Measurements from ENCODE around the gene SBNO2.

Gene SBNO2

DNA sequence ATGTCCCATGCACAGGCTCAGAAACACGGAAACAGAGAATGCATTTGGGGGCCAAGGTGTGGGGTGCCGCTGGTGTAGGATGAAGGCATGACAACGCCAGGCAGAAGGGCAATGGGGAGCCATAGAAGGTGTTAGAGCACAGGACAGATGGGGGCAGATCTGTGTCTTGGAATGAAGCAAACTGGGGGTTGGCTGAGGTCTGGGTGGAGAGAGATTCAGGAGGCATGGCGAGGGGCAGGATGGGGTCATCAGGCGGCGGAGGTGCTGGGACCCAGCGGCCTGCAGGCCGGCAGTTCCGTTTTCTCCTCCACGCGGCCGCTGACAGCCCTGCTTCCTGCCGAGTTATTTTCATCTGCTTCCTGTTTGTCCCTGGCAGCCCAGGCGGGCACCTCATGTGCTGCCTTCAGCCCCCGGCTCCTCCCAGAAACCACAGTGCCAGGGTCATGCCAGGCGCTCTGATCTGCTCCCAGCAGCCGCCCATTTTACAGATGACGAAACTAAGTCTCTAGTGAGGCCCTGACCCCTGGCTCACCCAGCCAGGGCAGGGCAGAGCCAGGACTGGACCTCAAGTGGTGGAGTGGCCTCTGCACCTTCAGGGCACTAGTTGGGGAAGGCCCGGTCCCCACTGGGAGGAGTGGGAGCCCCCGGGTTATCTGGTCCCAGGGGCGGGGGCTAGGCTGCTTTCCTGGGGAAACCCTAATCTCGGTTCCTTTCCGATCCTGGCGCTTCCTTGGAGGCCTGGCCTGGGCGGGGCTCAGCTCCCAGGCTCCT is 104.9 kb downstream of the SBNO2 start:
- FAIRE-seq, result no peak

DNA sequence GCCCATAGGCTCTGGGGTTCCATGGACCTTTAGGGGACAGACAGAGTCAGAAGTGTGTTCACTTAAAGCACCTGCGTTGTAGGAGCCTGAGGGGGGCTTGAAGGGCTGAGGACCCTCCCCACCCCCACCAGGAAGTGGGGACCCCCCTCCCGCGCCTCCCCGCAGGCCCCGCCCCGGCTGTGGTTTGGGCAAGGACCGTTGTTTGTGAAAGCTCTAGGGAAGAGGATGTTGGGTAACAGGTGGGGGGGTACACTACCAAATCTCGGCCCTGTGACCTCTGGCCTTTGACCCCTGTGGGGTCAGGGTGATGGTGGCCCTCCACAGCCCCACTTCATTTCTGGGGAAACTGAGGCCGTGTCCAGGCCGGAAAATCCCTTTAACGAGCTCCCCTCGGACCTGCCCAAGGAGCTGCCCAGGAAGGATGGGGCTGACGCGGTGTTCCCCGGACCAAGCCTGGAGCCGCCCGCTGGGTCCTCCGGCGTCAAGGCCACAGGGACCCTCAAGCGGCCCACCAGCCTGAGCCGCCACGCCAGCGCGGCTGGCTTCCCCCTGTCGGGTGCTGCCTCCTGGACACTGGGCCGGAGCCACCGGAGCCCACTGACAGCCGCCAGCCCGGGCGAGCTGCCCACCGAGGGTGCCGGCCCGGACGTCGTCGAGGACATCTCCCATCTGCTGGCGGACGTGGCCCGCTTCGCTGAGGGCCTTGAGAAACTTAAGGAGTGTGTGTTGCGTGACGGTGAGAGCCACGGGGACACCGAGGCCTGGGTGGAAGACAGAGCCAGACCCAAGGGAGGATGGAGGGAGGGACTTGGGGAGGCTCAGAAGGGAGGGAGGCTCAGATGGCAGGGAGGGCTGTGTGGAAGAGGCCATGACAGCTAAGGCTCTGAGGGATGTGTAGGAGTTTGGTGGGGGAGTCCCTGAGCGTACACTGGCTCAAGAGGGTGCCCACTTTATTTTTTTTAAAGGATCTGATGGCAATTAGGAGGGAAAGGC is 105.8 kb downstream of the SBNO2 start:
- no peak for FAIRE-seq

DNA sequence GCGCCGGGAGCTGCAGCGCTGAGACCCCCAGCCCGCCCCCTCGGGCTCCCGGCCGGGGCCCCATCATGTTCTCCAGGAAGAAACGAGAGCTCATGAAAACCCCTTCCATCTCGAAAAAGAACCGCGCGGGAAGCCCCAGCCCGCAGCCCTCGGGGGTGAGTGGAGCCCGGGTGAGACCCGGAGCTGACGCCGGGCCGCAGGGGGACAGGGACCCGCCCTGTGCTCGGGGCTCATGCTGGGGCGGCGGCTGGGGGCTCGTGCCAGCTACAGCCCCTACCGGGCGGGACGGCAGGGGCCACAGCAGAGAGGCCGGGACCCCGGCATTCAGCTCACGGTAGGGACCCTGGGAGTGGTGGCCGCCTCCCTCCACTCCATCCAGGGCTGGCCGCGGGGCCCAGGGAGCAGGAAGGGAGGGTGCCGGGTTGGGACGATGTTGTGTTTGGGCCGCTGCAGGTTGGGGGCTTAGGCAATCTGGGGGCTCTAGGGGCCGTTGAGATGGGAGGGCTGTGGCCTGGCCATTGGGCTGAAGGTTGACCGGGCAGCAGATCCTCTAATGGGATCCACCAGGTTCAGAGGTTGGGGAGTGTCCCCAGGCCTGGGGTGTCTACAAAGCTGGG is 106.6 kb downstream of the SBNO2 start:
- FAIRE-seq, result no peak

DNA sequence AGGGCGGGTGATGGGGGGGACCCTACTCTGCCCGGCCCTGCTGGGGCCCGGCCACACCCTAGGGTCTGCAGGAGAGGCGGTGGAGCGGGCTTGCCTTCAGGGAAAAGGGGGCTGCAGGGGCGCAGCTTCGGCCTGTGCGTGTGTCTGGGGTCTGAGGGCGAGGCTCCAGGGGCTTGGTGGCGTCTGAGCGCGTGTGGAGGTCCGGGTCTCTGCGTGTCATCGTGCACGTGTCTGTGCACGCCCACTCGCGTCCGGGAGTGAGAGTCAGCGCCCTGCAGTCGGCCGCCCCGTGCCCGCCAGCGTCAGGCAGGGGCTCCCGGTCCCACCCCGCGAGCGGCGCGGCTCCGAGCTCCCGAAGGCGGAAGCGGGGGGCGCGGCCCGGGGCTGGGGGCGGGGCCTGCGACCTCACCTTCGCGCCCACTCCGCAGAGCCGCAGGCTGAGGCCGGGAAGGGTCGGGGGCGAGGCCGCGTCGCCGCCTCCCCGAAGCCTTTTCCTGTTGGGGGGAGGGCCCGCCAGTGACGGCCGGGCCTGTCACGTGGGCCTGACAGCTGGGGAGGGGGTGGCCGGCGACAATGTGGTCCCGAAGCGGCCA is 107.2 kb downstream of the SBNO2 start, which contains the start of gene ARHGAP45:
TSS of gene ARHGAP45 (plus strand) at position 420 of the 593 bp plus-strand sequence. CDS start 239 bp downstream, outside the sequence.
- no peak for FAIRE-seq

DNA sequence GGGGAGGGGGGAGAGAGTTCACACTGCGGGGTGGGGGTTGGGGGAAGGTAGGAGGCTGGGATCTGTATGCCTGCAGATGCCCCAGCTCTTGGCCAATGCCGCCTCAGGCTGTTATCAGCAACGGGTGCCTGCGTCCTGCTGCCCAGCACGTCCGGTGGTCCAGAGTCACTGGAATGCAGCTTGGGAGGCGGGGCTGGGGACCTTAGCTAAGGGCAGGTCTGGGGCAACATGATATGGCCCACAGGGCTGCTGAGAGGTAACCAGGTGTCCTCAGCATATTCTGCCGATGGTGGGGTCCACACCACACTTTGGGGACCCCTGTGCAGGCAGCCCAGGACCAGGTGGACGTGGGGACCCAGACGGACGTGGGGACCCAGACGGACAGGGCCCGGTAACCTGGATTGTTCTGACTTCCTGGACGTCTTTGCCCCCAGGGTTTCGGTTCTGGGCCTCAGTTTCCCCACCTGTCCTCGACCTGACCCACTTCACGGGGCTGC is 107.8 kb downstream of the SBNO2 start:
- FAIRE-seq, result no peak

DNA sequence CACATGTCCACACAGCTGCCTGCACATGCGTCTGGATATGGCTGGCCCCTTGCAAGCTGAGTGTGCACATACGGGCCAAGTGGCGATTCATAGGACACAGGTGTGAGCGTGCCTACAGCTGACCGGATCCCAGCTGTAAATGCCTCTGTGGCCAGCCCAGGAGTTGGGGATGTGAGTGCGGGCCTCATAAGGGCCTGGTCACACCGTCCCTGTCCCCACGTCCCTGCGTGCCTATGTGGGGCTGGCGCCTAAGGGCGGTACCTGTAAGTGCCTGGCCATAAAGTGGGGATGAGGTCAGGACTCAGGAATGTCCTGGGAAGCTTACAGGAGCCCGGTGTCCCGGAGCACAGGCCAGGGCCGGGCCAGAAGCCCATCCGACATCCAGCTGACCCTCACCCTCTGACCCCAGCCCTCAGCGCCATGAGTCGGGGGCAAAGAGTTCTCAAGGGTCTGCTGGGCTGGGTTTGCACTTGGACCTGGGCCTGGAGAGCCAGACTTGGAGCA is 108.4 kb downstream of the SBNO2 start:
- no peak for FAIRE-seq

DNA sequence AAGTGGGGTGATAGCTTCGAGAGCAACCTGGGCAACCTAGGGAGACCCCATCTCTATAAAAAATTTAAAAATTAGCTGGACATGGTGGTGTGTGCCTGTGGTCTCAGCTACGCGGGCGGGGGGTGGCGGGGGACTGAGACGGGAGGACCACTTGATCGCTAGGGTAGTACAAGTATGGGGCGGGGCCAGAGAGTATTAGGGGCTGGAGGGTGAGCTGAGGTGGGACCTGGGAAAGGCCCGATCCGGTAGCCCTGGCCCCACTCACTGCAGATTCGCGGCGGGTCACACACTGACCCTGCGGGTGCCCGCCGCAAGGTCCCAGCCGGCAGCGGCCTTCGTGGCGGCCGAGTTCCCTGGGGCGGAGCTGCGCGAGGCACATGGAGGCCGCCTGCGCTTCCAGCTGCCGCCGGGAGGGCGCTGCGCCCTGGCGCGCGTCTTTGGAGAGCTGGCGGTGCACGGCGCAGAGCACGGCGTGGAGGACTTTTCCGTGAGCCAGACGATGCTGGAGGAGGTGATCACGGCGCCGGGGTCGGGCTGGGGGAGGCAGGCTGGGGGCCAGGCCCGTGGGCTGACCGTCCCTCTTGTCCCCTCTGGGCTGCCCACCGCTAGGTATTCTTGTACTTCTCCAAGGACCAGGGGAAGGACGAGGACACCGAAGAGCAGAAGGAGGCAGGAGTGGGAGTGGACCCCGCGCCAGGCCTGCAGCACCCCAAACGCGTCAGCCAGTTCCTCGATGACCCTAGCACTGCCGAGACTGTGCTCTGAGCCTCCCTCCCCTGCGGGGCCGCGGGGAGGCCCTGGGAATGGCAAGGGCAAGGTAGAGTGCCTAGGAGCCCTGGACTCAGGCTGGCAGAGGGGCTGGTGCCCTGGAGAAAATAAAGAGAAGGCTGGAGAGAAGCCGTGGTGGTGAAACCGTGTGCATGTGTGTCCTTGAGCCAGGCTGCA is 109.1 kb downstream of the SBNO2 start:
- no peak for FAIRE-seq

DNA sequence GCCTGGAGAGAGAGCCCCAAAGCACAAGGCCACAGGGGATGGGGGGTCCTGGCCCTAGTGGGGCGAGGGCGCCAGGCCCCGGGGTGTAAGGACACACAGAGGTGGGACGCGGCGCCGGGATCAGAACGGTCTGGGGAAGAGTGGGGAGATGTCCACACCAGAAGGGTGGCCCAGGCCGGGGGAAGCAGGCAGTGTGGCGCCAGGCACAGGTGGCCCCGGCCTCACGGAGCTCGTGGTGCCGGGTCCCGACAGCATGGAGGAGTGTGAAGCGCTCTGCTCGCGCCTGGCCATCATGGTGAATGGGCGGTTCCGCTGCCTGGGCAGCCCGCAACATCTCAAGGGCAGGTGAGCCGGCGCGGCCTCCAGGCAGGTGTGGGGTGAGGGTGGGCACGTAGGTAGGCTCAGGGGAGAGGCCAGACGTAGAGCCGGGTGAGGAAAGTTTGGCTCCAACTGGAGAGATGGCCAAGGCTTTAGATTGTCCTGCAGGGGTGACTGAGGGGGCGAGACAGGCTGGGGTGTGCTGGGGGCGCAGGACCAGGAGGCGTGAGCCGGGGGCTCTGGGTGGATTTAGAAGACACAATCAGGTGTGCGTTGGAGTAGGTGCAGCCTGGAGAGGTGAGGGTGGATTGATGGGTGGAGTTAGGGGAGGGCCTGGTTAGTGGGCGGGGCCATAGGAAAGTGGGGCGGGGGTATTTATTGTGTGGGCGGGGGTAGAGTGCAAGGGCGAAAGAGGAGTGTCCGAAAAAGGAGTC is 110.0 kb downstream of the SBNO2 start:
- no peak for FAIRE-seq

DNA sequence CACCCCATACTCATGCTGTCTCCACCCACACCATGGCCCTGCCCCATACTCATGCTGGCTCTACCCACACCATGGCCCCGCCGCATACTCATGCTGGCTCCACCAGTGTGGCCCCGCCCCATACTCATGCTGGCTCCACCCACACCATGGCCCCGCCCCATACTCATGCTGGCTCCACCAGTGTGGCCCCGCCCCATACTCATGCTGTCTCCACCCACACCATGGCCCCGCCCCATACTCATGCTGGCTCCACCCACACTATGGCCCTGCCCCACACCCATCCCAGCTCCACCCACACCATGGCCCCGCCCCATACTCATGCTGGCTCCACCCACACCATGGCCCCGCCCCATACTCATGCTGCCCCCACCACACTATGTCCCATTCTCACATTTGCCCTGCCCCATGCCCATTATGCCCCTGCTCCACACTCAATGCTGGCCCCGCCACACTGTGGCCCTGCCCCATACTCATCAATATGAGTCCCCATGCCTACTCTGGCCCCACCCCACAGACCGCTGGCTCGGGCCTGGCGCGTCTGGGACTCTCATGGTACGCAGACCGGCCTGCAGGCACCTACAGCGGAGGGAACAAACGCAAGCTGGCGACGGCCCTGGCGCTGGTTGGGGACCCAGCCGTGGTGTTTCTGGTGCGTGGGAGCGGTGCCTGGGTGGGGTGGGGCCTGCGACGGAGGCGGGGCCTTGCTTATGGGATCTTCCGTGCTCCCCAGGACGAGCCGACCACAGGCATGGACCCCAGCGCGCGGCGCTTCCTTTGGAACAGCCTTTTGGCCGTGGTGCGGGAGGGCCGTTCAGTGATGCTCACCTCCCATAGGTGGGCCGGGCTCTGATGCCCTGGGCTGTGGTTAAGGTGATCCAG is 110.8 kb downstream of the SBNO2 start:
- FAIRE-seq, result no peak

DNA sequence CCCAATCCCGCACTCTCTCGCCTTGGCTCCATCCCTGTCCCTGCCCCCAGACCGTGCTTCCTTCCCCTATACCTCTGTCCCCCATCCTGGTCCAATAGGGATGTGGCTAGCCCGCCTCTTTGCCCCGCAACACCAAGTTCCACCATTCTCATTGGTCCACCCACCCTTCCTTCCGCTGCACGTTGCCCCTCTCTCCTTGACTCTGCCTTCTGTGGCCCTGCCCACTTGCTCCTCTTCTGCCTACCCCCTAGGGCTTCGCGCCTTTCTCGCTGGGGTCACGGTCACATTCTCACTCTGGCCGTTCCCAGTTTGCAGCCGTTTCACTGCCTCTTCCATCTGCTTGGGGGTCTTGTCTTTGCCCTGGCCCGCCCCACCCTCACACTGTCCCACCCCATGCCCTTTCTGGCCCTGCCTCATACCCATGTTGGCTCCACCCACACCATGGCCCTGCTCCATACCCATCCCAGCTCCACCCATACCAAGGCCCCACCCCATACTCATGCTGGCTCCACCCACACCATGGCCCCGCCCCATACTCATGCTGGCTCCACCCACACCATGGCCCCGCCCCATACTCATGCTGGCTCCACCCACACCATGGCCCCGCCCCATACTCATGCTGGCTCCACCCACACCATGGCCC is 111.6 kb downstream of the SBNO2 start:
- FAIRE-seq, result no peak

DNA sequence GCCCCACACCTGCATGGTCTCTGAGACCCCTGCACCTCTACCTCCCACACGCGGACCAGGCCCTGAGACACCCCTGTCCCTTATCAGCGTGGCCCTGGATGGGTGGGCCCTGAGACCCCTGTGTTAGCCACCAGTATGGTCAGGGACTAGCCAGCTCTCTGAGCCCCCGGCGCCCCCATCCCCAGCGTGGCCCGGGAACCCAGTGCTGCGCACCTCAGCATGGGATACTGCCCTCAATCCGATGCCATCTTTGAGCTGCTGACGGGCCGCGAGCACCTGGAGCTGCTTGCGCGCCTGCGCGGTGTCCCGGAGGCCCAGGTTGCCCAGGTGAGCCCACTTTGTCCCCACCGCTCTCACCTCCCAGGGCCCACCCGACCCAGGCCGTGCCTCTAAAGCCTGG is 112.1 kb downstream of the SBNO2 start:
- FAIRE-seq, result no peak

DNA sequence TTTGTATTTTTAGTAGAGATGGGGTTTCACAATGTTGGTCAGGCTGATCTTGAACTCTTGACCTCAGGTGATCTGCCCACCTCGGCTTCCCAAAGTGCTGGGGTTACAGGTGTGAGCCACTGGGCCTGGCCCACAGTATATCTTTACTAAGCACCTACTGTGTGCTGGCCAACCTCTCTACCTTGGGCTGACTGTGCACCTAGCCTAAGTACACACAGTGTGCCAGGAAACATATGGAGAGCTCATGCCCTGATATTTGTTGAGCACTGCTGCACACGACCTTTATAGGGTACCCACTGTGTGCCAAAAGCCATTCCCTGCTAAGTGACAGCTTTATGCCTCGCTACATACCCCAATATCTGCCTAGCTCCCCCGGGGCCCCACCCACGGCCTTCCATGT is 113.4 kb downstream of the SBNO2 start:
- no peak for FAIRE-seq

DNA sequence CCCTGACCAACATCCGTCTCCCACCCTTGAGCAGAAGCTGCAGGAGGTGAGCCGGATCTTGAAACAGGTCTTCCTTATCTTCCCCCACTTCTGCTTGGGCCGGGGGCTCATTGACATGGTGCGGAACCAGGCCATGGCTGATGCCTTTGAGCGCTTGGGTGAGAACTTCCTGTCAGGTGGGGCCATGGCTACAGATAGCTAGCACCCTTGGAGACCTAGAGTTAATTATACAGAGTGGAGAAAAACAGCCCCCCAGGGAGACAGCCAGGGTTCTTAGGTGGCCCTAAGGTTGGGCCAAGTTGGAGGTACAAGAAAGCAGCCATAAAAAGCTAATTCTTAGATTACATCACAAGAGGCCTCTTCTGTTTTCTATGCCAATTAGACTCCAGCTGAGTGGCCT is 116.0 kb downstream of the SBNO2 start:
- FAIRE-seq, result no peak
